SK-N-SH (cell line): Measurements from ENCODE around the gene SKIC8. TPM values are rescaled to one million over a fixed set of nuclear protein-coding genes. Genes with fewer than 3 reads are reported as not detected.

Experiments used
- CTCF ChIA-PET: fragments of 300-600, 350-600 bp; formaldehyde crosslinking; extraction: SDS; loops from one replicate; lab custom pipeline; 2021; lab: Yijun Ruan, JAX
- POLR2A ChIA-PET: fragments of 350-600 bp; sonication (Branson Sonifier 250); formaldehyde crosslinking; extraction: SDS; loops from one replicate; lab custom pipeline; 2020; ENCODE audit warnings: antibody characterized with exemption, inconsistent platforms; lab: Yijun Ruan, JAX
- DNase-seq: peaks from one replicate; pipeline ENCODE4 v3.0.0; 2012
- H2AFZ ChIP-seq: fragments of 200-600 bp; sonication (generic); 2 replicates; pipeline ENCODE4 v1.8.1; 2016; ENCODE audit warnings: antibody characterized with exemption, mild to moderate bottlenecking, low read depth
- H3F3A ChIP-seq: fragments of 200-600 bp; sonication (generic); replicated peaks from 2 replicates; pipeline ENCODE3; 2016; ENCODE audit warnings: antibody characterized with exemption, mild to moderate bottlenecking; ENCODE audit not compliant: insufficient read depth
- H3K27ac ChIP-seq, 2 experiments: fragments of 200-500 bp in 1 of 2; fragments of 200-600 bp in 1 of 2; sonication (Bioruptor generic) in 1 of 2; sonication (generic), shearing (Covaris generic) in 1 of 2; 2 replicates each; pipeline versions ENCODE4 v1.5.1 to v1.6.1; 2014 to 2016; ENCODE audit warnings: low read depth in 2 of 2, inconsistent platforms in 1 of 2, low read length in 1 of 2, mild to moderate bottlenecking in 1 of 2, mixed read lengths in 1 of 2
- H3K27me3 ChIP-seq: fragments of 200-600 bp; sonication (generic), shearing (Covaris generic); 2 replicates; pipeline ENCODE4 v1.6.1; 2016; ENCODE audit warnings: mixed run types; ENCODE audit not compliant: insufficient read depth
- H3K36me3 ChIP-seq, 2 experiments: fragments of 200-500 bp in 1 of 2; fragments of 200-600 bp in 1 of 2; sonication (Bioruptor generic) in 1 of 2; sonication (generic) in 1 of 2; replicated peaks in 1 of 2; 2 replicates each; pipeline versions ENCODE3 to v1.5.1; 2014 to 2016; ENCODE audit warnings: low read length in 1 of 2, mild to moderate bottlenecking in 1 of 2; ENCODE audit not compliant: insufficient read depth in 2 of 2, control insufficient read depth in 1 of 2
- H3K4me1 ChIP-seq, 2 experiments: fragments of 200-500 bp in 1 of 2; fragments of 200-600 bp in 1 of 2; sonication (Bioruptor generic) in 1 of 2; sonication (generic), shearing (Covaris generic) in 1 of 2; 2 replicates each; pipeline versions ENCODE4 v1.5.1 to v1.6.1; 2014 to 2016; ENCODE audit warnings: low read depth in 1 of 2, low read length in 1 of 2, mixed run types in 1 of 2; ENCODE audit not compliant: insufficient read depth in 2 of 2, control insufficient read depth in 1 of 2
- H3K4me2 ChIP-seq: fragments of 200-600 bp; sonication (generic), shearing (Covaris generic); 2 replicates; pipeline ENCODE4 v1.6.1; 2017; ENCODE audit warnings: mixed run types
- H3K4me3 ChIP-seq, 2 experiments: fragments of 200-500 bp in 1 of 2; fragments of 200-600 bp in 1 of 2; sonication (Bioruptor generic) in 1 of 2; sonication (generic), shearing (Covaris generic) in 1 of 2; 2 replicates each; pipeline versions ENCODE4 v1.5.1 to v1.8.1; 2014 to 2016; ENCODE audit warnings: low read depth in 2 of 2, inconsistent platforms in 1 of 2, low read length in 1 of 2, mild to moderate bottlenecking in 1 of 2, mixed read lengths in 1 of 2, moderate library complexity in 1 of 2
- H3K79me2 ChIP-seq: fragments of 200-600 bp; sonication (generic); 2 replicates; pipeline ENCODE4 v1.8.1; 2017; ENCODE audit warnings: mild to moderate bottlenecking; ENCODE audit not compliant: insufficient read depth
- H3K9ac ChIP-seq: fragments of 200-600 bp; sonication (generic); 2 replicates; pipeline ENCODE4 v1.6.1; 2017; ENCODE audit warnings: mixed run types
- H3K9me2 ChIP-seq: fragments of 200-600 bp; sonication (generic); 2 replicates; pipeline ENCODE4 v1.6.1; 2017; ENCODE audit warnings: mixed run types
- H3K9me3 ChIP-seq: fragments of 200-600 bp; sonication (generic); 2 replicates; pipeline ENCODE4 v1.6.1; 2017; ENCODE audit warnings: mixed run types, mild to moderate bottlenecking, moderate library complexity
- H4K20me1 ChIP-seq: fragments of 200-600 bp; sonication (generic); 2 replicates; pipeline ENCODE4 v1.6.1; 2017; ENCODE audit warnings: mild to moderate bottlenecking, mixed run types; ENCODE audit not compliant: insufficient read depth
- CHD2 ChIP-seq: fragments of 150-350 bp; IDR thresholded peaks from 2 replicates; pipeline ENCODE4 v1.6.1; 2018; ENCODE audit warnings: low read length; ENCODE audit not compliant: partially characterized antibody
- ELF1 ChIP-seq: IDR thresholded peaks from 2 replicates; pipeline ENCODE4 v1.4.0; 2012
- EZH2phosphoT487 ChIP-seq: fragments of 200-600 bp; sonication (generic); IDR thresholded peaks from 2 replicates; pipeline ENCODE4 v1.6.1; 2017; ENCODE audit warnings: low read depth, mixed run types, mild to moderate bottlenecking, antibody characterized with exemption, moderate library complexity, borderline replicate concordance
- FOXJ3 ChIP-seq: sonication (generic); formaldehyde crosslinking; IDR thresholded peaks from 2 replicates; pipeline ENCODE4 v1.5.1; 2020; ENCODE audit warnings: mild to moderate bottlenecking, missing genetic modification reagents
- GABPA ChIP-seq: IDR thresholded peaks from 2 replicates; pipeline ENCODE4 v1.4.0; 2012; ENCODE audit warnings: low read depth, mild to moderate bottlenecking
- IRF3 ChIP-seq: fragments of 150-350 bp; IDR thresholded peaks from 2 replicates; pipeline ENCODE4 v1.6.1; 2016; ENCODE audit warnings: mild to moderate bottlenecking, low read depth, low read length
- JUND ChIP-seq: IDR thresholded peaks from 2 replicates; pipeline ENCODE4 v1.4.0; 2012
- MEF2A ChIP-seq: IDR thresholded peaks from 2 replicates; pipeline ENCODE4 v1.4.0; 2012; ENCODE audit warnings: low read depth, borderline replicate concordance
- RAD21 ChIP-seq: IDR thresholded peaks from 2 replicates; pipeline ENCODE4 v1.6.1; 2012; ENCODE audit warnings: mild to moderate bottlenecking, low read length
- RXRA ChIP-seq: IDR thresholded peaks from 2 replicates; pipeline ENCODE4 v1.4.0; 2012; ENCODE audit warnings: low read depth, mild to moderate bottlenecking, borderline replicate concordance
- YY1 ChIP-seq: IDR thresholded peaks from 2 replicates; pipeline ENCODE4 v1.4.0; 2012; ENCODE audit warnings: low read depth, mild to moderate bottlenecking
- ZBTB33 ChIP-seq: IDR thresholded peaks from 2 replicates; pipeline ENCODE4 v1.4.0; 2012; ENCODE audit warnings: low read depth, borderline replicate concordance
- WGBS: methylation state at CpG from one replicate; pipeline ENCODE4 v1.1.6; 2017; ENCODE audit warnings: low lambda C conversion rate; 5-methylcytosine and 5-hydroxymethylcytosine counted together
- polyA plus RNA-seq, 3 experiments: library from polyadenylated mRNA; depleted of rRNA; stranded (reverse); fragments of >200 nt; gene quantifications; 2 replicates each; pipeline ENCODE4 v1.2.3, GENCODE V29; 2012
- TF ChIP-seq, protein P1 (sequence below): IDR thresholded peaks from 2 replicates; pipeline ENCODE4 v1.4.0; 2012; ENCODE audit warnings: low read depth, borderline replicate concordance
- TF ChIP-seq, protein P2 (sequence below): IDR thresholded peaks from 2 replicates; pipeline ENCODE4; 2012
- TF ChIP-seq, protein P3 (sequence below): IDR thresholded peaks from 2 replicates; pipeline ENCODE4 v1.6.1; 2012; ENCODE audit warnings: mild to moderate bottlenecking, low read depth, low read length, moderate library complexity
- TF ChIP-seq, protein P4 (sequence below): fragments of 150-350 bp; IDR thresholded peaks from 2 replicates; pipeline ENCODE4 v1.6.1; 2017; ENCODE audit warnings: antibody characterized with exemption, low read length, low read depth, borderline replicate concordance

Gene SKIC8
- polyA plus RNA-seq, 1 of the 3 experiments (the other 2 are of a cell fraction) = 78.8 TPM

- H3K27ac ChIP-seq = no peak overlapping the region
- no peaks in the 10 kb centered on the region for H3K9me2 ChIP-seq
- DNase-seq = no peak
- no peaks in the 10 kb centered on the region for H3K79me2 ChIP-seq
- no peaks in the 10 kb centered on the region for H3K27me3 ChIP-seq
- H2AFZ ChIP-seq = no peak overlapping the region
- POLR2A ChIA-PET = no interaction called here
- no peaks in the 10 kb centered on the region for H3K4me1 ChIP-seq
- H3K4me3 ChIP-seq = no peak overlapping the region
- H3K9me3 ChIP-seq = no peaks in the 10 kb centered on the region
- no peak overlapping the region for H3K4me2 ChIP-seq
- H3K36me3 ChIP-seq = no peaks in the 10 kb centered on the region
- CTCF ChIA-PET = interaction anchor here (1.3 kb wide), 1 partner anchor 82 kb away, joined by 3 read pairs; no protein-coding TSS in a partner anchor
- H3F3A ChIP-seq = no peaks in the 10 kb centered on the region
- no peaks in the 10 kb centered on the region for H4K20me1 ChIP-seq
- no peak overlapping the region for H3K9ac ChIP-seq
- no peak for TF ChIP-seq ZBTB33
- TF ChIP-seq EZH2phosphoT487 = no peak
- TF ChIP-seq GABPA = no peak
- TF ChIP-seq IRF3 = no peak
- TF ChIP-seq YY1 = no peak
- TF ChIP-seq, protein P1, sequence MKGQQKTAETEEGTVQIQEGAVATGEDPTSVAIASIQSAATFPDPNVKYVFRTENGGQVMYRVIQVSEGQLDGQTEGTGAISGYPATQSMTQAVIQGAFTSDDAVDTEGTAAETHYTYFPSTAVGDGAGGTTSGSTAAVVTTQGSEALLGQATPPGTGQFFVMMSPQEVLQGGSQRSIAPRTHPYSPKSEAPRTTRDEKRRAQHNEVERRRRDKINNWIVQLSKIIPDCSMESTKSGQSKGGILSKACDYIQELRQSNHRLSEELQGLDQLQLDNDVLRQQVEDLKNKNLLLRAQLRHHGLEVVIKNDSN = no peak
- no peak for TF ChIP-seq RAD21
- TF ChIP-seq MEF2A = no peak
- TF ChIP-seq ELF1 = no peak
- TF ChIP-seq JUND = no peak
- TF ChIP-seq, protein P2, sequence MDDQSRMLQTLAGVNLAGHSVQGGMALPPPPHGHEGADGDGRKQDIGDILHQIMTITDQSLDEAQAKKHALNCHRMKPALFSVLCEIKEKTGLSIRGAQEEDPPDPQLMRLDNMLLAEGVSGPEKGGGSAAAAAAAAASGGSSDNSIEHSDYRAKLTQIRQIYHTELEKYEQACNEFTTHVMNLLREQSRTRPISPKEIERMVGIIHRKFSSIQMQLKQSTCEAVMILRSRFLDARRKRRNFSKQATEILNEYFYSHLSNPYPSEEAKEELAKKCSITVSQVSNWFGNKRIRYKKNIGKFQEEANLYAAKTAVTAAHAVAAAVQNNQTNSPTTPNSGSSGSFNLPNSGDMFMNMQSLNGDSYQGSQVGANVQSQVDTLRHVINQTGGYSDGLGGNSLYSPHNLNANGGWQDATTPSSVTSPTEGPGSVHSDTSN = no peak
- no peak for TF ChIP-seq CHD2
- no peak for TF ChIP-seq FOXJ3
- TF ChIP-seq RXRA = no peak
- TF ChIP-seq, protein P3, sequence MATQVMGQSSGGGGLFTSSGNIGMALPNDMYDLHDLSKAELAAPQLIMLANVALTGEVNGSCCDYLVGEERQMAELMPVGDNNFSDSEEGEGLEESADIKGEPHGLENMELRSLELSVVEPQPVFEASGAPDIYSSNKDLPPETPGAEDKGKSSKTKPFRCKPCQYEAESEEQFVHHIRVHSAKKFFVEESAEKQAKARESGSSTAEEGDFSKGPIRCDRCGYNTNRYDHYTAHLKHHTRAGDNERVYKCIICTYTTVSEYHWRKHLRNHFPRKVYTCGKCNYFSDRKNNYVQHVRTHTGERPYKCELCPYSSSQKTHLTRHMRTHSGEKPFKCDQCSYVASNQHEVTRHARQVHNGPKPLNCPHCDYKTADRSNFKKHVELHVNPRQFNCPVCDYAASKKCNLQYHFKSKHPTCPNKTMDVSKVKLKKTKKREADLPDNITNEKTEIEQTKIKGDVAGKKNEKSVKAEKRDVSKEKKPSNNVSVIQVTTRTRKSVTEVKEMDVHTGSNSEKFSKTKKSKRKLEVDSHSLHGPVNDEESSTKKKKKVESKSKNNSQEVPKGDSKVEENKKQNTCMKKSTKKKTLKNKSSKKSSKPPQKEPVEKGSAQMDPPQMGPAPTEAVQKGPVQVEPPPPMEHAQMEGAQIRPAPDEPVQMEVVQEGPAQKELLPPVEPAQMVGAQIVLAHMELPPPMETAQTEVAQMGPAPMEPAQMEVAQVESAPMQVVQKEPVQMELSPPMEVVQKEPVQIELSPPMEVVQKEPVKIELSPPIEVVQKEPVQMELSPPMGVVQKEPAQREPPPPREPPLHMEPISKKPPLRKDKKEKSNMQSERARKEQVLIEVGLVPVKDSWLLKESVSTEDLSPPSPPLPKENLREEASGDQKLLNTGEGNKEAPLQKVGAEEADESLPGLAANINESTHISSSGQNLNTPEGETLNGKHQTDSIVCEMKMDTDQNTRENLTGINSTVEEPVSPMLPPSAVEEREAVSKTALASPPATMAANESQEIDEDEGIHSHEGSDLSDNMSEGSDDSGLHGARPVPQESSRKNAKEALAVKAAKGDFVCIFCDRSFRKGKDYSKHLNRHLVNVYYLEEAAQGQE = no peak
- TF ChIP-seq, protein P4, sequence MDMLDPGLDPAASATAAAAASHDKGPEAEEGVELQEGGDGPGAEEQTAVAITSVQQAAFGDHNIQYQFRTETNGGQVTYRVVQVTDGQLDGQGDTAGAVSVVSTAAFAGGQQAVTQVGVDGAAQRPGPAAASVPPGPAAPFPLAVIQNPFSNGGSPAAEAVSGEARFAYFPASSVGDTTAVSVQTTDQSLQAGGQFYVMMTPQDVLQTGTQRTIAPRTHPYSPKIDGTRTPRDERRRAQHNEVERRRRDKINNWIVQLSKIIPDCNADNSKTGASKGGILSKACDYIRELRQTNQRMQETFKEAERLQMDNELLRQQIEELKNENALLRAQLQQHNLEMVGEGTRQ = no peak
- 51% methylated on average over 3 of the region's 3 CpGs for WGBS
Observed at GRCh38 chr15:78259232-78259631, 40.2 kb downstream of the SKIC8 start.
